HG03108 (cell line): ENCODE results near the gene ZNF414.
"Not testable (repeated sequence)": the region's sequence is repeated elsewhere in the genome, so short reads cannot be mapped to it uniquely, and the experiment has no call there.

Experiments used
- ATAC-seq: cut with Tn5 transposase; IDR thresholded peaks from one replicate; pipeline ENCODE4 v1.9.1; 2021; ENCODE audit warnings: moderate library complexity; ENCODE audit not compliant: unreplicated experiment

The ZNF414 gene

DNA sequence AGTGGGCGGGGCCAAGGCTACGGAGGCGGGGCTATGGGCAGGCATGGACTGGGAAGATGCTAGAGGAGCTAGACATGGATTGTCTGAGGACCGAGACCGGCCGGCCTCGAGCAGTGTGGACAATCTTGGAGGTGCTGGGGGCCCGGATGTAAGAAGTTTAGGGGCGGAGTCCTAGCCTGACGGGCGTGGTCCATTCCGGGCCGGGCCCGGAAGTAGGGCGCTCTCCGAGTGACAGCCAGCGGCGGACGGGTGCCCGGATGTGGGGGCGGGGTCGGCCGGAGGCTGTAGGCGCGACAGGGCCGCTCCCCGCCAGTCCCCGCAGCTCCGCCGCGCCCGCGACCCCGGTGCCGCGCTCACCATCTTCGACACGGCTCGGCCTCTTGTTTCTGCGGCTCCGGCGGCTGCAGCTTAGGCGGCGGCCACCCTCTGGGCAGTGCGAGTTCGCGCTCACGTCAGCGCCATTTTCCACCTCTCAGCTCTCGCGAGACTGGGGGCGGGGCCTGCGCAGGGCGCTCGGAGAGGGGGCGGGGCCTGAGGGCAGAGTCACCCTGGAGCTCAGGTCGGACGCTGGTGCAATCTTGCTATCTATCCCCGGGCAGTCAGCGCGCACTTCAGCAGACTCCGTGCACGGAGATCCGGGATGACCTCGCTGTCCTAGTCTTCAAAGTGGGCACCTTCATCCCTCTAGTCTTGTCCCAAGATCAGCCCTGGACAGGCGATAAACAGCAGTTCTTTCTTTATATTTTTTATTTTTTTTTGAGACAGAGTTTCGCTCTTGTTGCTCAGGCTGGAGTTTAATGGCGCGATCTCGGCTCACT, at the start of gene ZNF414:
ZNF414 (minus strand) TSS at position 481 of the 818 bp plus-strand sequence; CDS start at position 360, 121 bp downstream.
- peak; percentile 80 for ATAC-seq

DNA sequence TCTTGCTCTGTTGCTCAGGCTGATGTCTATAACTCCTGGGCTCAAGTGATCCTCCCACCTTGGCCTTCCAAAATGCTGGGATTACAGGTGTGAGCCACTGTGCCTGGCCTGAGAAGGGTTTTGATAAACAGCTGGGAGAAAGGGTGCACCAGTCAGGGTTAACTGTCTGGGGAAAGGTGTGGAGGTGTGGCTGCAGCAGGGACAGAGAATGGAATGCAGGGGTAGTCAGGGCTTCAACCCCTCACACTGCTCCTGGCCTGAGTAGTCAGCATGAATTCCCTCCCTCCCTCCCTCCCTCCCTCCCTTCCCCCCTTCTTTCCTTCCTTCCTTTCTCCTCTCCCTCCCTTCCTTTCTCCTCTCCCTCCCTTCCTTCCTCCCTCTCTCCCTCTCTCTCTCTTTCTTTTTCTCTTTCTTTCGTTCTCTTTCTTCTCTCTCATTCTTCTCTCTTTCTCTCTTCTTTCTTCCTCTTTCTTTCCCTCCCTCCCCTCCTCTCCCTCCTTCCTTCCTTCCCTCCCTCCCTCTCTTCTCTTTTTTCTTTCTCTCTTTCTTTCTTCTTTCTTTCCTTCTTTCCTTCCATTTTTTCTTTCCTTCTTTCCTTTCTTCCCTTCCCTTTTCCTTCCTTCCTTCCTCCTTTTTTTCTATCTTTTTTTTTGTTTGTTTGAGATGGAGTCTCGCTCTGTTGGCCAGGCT, 47.3 kb upstream of the ZNF414 start:
- no peak for ATAC-seq

- no peak for ATAC-seq
Measured at GRCh38 chr19:8558325-8558724, 44.4 kb upstream of the ZNF414 start.

DNA sequence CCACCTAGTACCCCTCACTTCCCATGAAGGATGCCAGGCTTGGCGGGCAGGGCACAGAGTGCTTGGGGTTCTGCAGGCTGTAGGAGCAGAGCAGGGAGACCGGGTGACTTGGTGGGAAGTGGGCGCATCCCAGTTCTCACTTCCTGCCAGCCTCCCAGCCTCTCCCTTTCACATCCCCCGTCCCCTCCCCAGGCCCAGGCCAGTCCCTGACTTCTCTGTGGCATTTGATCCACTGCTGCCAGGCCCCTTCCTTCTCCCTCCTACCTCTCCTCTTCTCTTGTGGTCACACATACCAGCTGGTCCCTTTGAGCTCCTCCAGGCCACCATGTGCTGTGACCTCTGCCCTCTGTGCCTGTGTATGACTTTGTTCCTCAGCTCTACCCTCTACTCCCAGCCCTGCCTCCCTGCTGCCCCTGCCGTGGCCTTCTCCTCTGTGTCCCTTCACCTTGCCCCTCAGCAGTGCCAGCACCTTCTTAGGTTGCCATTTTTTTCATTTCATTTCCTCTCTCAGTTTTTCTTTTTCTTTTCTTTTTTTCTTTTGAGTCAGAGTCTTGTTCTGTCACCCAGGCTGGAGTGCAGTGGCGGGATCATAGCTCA, 43.8 kb upstream of the ZNF414 start:
- ATAC-seq: no peak

DNA sequence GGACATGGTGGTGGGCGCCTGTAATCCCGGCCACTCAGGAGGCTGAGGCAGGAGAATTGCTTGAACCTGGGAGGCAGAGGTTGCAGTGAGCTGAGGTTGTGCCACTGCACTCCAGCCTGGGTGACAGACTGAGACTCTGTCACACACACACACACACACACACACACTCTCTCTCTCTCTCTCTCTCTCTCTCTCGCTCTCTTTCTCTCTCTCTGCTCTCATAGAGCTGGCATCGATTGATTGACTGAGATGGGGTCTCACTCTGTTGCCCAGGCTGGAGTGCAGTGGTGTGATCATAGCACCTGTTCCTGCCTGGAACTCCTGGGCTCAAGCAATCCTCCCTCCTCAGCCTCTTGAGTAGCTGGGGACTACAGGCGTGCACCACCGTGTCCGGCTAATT, 39.8 kb upstream of the ZNF414 start:
- ATAC-seq: not testable (repeated sequence)

GRCh38 chr19:8552810-8553209, 38.8 kb upstream of the ZNF414 start:
- no peak for ATAC-seq

DNA sequence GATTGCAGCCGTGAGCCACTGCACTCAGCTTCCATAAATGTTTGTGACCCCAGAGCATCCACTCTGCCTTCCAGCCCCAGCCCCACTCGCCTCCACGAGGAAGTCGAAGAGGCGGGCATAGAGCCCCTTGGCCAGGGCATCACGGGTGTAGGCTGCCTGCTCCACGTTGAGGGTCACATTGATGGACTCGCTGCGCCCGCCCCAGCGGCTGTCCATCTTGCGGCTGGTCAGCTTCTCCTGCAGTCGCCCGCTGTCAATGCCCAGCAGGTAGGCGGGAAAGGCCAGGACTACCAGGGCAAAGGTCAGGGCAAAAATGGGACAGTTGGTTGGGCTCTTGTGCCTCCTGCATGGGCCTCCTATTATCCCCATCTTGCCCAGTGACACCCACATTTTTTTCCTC, 36.1 kb upstream of the ZNF414 start:
- ATAC-seq: no peak

DNA sequence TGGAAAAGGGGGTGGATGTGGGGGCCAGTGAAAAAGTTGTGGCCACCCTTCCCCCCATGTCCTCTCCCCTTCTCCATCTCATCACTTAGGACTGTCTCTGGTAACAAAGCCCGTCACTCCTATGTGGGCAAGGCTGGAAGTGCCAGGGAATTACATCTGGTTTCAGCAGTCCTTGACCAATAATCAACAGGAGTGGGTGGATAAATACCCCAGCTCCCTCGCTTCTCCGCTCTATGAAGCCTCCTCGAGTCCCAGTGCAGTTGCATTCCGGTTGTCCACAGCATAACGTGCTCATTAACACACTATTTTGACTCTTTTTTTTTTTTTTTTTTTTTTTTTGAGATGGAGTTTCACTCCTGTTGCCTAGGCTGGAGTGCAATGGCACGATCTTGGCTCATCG, 31.8 kb upstream of the ZNF414 start:
- no peak for ATAC-seq

DNA sequence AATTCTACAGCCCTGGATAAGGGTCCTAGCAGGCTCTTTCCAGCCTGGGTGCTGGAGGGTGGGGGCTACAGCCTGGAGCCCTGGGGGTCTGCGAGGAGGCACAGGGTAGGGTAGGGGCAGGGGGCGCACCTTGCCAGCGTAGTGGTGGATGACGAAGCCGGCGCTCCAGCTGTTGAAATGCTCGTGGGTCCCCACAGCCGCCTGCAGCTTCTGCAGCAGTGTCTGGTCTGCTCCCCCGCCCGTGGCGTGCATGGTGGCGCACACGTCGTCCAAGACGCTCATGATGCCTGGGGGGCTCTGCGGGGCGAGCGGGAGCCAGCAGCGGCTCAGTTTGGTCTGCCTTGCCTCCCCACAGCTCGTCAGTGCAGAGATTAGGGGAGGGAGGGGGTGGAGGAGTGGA, 30.2 kb upstream of the ZNF414 start:
- no peak for ATAC-seq

- ATAC-seq: no peak
Measured at GRCh38 chr19:8539621-8540149, 25.7 kb upstream of the ZNF414 start.

GRCh38 chr19:8537099-8537498, 23.1 kb upstream of the ZNF414 start:
- ATAC-seq: no peak

DNA sequence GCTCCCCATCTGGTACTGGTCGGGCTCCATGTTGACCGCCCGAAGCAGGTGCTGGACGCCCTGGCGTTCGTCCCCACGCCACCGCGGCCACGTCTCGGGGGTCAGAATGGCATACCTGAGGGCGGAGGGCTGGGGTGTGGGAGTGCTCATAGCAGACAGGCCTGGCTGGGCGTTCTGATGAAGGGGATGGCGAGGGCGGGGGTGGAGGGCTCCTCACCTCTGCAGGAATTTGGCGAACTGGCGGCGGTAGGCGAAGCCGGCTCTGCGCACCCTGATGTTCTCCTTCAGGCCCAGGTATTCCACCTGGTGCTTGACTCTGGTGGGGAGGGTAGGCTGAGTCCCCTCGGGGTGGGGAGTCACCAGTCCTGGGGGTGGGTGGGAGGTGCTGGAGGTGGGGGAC, 22.3 kb upstream of the ZNF414 start:
- ATAC-seq: no peak

- no peak for ATAC-seq
Measured at GRCh38 chr19:8532225-8532624, 18.3 kb upstream of the ZNF414 start.

DNA sequence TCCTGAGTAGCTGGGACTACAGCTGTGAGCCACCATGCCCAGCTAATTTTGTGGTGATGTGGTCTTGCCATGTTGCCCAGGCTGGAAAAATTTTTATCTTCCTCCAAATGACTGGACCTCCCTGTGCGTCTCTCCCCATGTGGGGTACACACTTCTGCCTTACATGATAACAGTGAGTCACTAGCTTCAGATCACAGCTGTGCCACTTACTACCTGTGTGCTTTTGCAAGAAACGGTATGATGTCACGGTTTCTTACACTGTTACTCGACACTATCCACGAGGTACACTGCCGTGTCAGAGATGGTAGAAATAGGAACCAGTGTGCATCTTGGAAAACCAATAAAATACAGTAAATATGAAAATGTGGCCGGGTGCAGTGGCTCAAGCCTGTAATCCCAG, 17.5 kb upstream of the ZNF414 start:
- no peak for ATAC-seq

DNA sequence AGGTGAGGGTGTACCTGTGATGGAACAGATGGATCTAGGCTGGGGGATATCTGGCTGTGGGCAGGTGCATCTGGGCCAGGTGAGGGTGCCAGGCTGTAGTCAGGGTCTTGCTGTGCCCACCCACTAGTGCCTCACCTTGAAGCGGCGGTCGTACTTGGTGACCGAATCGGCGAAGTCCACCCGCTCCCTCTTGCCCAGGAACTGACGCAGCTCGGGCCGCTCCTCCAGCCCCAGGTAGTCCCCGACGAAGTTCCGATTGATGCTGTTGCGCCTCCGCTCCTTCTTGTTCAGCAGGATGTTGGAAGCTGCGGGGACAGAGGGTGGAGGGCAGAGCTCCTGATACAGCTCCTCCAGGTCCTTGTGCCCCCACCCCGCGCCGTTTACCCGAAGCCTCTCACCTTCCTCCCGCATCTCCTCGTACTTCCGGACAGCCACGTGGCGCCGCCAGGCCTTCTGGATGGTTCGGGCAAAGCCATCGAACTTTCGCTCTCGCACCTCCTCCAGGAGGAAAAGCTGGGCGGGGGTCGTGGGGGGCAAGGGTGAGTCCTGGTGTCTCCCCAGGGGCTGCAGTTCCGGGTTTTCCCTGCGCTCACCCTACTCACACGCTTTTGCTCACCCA, 16.2 kb upstream of the ZNF414 start:
- no peak for ATAC-seq

- no peak for ATAC-seq
Measured at GRCh38 chr19:8529369-8530006, 15.5 kb upstream of the ZNF414 start.

DNA sequence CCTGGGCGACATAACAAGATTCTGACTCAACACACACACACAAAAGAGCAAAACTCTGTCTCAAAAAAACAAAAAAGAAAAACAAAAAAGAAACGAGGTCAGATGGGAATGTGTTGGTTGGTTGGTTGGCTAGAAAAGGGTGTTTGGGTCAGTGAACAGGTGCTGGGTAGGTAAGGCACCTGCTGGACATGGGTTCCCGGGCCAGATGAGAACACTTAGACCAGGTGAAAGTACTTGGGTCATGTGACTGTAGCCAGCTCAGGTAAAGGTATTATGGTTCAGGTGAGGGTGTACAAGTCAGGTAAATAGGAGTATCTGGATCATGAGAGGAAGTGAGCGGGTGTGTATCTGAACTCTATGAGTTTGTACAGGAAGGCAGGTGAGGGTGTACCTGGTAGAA, 14.5 kb upstream of the ZNF414 start:
- ATAC-seq: no peak

GRCh38 chr19:8526345-8527091, 12.6 kb upstream of the ZNF414 start:
- ATAC-seq: no peak

- no peak for ATAC-seq
Measured at GRCh38 chr19:8525401-8525684, 11.4 kb upstream of the ZNF414 start.

DNA sequence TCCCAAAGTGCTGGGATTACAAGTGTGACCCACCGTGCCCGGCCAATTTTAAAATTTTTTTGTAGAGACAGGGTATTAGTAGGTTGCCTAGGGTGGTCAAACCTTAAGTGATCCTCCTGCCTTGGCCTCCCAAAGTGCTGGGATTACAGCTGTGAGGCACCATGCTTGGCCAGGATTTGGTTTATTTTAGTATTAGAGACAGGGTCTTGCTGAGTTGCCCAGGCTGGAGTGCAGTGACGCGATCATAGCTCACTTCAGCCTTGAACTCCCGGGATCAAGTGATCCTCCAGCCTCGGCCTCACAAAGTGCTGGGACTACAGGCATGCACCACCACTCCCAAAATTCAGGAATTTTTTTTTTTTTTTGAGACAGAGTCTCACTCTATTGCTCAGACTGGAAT, 5.4 kb upstream of the ZNF414 start:
- no peak for ATAC-seq
